GM12875 (cell line): ENCODE results near the gene DYRK3.

Experiments
- H3K4me3 ChIP-seq: one replicate; pipeline ENCODE4 v1.5.1; 2011; ENCODE audit warnings: low read depth, low read length, control low read depth
- CTCF ChIP-seq: IDR thresholded peaks from 2 replicates; pipeline ENCODE4 v1.5.1; 2011; ENCODE audit warnings: low read depth, mild to moderate bottlenecking, control low read depth, inconsistent platforms, low read length, moderate library complexity, borderline replicate concordance; ENCODE audit not compliant: insufficient read depth

DYRK3 gene

GRCh38 chr1:206694171-206695124 is 59.1 kb downstream of the DYRK3 start:
- TF ChIP-seq CTCF = no peak
- H3K4me3 ChIP-seq = no peak overlapping the region

- no peak for TF ChIP-seq CTCF
- H3K4me3 ChIP-seq = no peak overlapping the region
Observed at GRCh38 chr1:206695733-206696132, 60.4 kb downstream of the DYRK3 start.

GRCh38 chr1:206696812-206697585 is 61.7 kb downstream of the DYRK3 start:
- no peak overlapping the region for H3K4me3 ChIP-seq
- TF ChIP-seq CTCF = no peak

GRCh38 chr1:206698011-206698410 is 62.7 kb downstream of the DYRK3 start:
- H3K4me3 ChIP-seq = no peak overlapping the region
- TF ChIP-seq CTCF = no peak
